ENCODE results near the gene DPP10. TPM values are rescaled to one million over a fixed set of nuclear protein-coding genes. Genes with fewer than 3 reads are reported as not detected.

The DPP10 gene
- total and polyA plus RNA-seq, 2 of the 13 experiments (the other 11 are each of a cell fraction or from before 2014, with no cell fraction given): 0.95 to 1.7 TPM

GRCh38 chr2:114762986-114763385, 320.5 kb downstream of the DPP10 start (continued):
- TF ChIP-seq CEBPG (CRISPR knock-in tag; IDR thresholded peaks at IDR 0.05) (0 out of 2 replicates have a peak, but pooled peaks have one; percentile 20), ATF1 (CRISPR knock-in tag; IDR thresholded peaks at IDR 0.05) (no peak), SAFB2 (CRISPR knock-in tag; IDR thresholded peaks at IDR 0.05; ENCODE audit: borderline replicate concordance, low read depth) (no peak), ZNF766 (CRISPR knock-in tag; IDR thresholded peaks at IDR 0.05; ENCODE audit: borderline replicate concordance) (no peak), JUND (CRISPR knock-in tag; IDR thresholded peaks at IDR 0.05) (no peak), ZNF251 (CRISPR knock-in tag; IDR thresholded peaks at IDR 0.05) (no peak)

- WGBS (ENCODE audit: low lambda C conversion rate): 28% methylated on average over 4 of the region's 4 CpGs
- ChIA-PET POLR2A (no interaction called here), CTCF (ENCODE audit: low intra/inter-chr PET ratio, low total read pairs) (no interaction called here)
- no TSS peak for BruUV-seq (replicated peaks)
- H3K9ac ChIP-seq (ENCODE audit: insufficient read depth, low read depth, low read length): no peak overlapping the region
- no peak overlapping the region for H3K27ac ChIP-seq (ENCODE audit: extremely low read length, insufficient read depth, low read length)
- H3K4me2 ChIP-seq (ENCODE audit: low read depth, low read length): no peak overlapping the region
- H3K27me3 ChIP-seq (ENCODE audit: control insufficient read depth in 1 of 2, insufficient read depth in 2 of 2, low read length in 2 of 2): no peaks in the 10 kb centered on the region
- FAIRE-seq (no peak), ATAC-seq (no peak), DNase-seq (ENCODE audit: low spot score) (no peak)
- H3K36me3 ChIP-seq (replicated peaks in 1 of 2; ENCODE audit: control insufficient read depth in 1 of 2, insufficient read depth in 2 of 2, low read length in 2 of 2): no peaks in the 10 kb centered on the region
- no peaks in the 10 kb centered on the region for H4K20me1 ChIP-seq (ENCODE audit: insufficient read depth, low read length)
- no peak for TF ChIP-seq ZNF572 (CRISPR knock-in tag; IDR thresholded peaks at IDR 0.05)
- TF ChIP-seq RAD51 (IDR thresholded peaks at IDR 0.05; ENCODE audit: borderline replicate concordance): no peak
- no peak for TF ChIP-seq ARNT (IDR thresholded peaks at IDR 0.05)
- no peak for TF ChIP-seq CENPT (CRISPR knock-in tag; IDR thresholded peaks at IDR 0.05; ENCODE audit: low read depth)
- TF ChIP-seq SP5 (CRISPR knock-in tag; IDR thresholded peaks at IDR 0.05; ENCODE audit: borderline replicate concordance, low read depth): no peak
- TF ChIP-seq AGO2 (optimal IDR thresholded peaks at IDR 0.05; ENCODE audit: low read depth, low read length): no peak
- in situ Hi-C loops (cut with HindIII; ENCODE audit: extremely low pct_ligation_motif_present, low pct_unique_long_range_greater_than_20kb): no loop called here
- H3K4me1 ChIP-seq (ENCODE audit: insufficient read depth, low read length): no peaks in the 10 kb centered on the region
- H2AFZ ChIP-seq (ENCODE audit: low read length): no peak overlapping the region
- intact Hi-C loops (cut with micrococcal nuclease; ENCODE audit: unreplicated experiment): no loop called here
- H3K9me3 ChIP-seq (ENCODE audit: low read length): no peaks in the 10 kb centered on the region
- H3K79me2 ChIP-seq (ENCODE audit: insufficient read depth, low read length): no peaks in the 10 kb centered on the region
- H3K4me3 ChIP-seq (replicated peaks in 1 of 3; ENCODE audit: insufficient read depth in 1 of 3, low read depth in 2 of 3, low read length in 3 of 3): no peak overlapping the region
Measured at GRCh38 chr2:114769110-114769509, 326.7 kb downstream of the DPP10 start.

All from HepG2 (cell line).